Stimulated activated CD8-positive, alpha-beta memory T cell treated with anti-CD3 and anti-CD28 coated beads, Interleukin-7, amount 100 ng/mL, for 24 hours (primary cell): ENCODE results near the gene VSTM2A.

ENCODE experiments used
- DNase-seq: peaks from one replicate; pipeline ENCODE4 v3.0.0-alpha.2; 2020; ENCODE audit warnings: low read depth

Gene VSTM2A

GRCh38 chr7:54615537-54615936, 73.4 kb downstream of the VSTM2A start:
- DNase-seq: no peak
